Measurements from ENCODE around the gene POU3F1. TPM values are rescaled to one million over a fixed set of nuclear protein-coding genes. Genes with fewer than 3 reads are reported as not detected.

Gene POU3F1
- total RNA-seq, 4 donors from 2014 or later, result 0.20 TPM; not detected in 3

DNA sequence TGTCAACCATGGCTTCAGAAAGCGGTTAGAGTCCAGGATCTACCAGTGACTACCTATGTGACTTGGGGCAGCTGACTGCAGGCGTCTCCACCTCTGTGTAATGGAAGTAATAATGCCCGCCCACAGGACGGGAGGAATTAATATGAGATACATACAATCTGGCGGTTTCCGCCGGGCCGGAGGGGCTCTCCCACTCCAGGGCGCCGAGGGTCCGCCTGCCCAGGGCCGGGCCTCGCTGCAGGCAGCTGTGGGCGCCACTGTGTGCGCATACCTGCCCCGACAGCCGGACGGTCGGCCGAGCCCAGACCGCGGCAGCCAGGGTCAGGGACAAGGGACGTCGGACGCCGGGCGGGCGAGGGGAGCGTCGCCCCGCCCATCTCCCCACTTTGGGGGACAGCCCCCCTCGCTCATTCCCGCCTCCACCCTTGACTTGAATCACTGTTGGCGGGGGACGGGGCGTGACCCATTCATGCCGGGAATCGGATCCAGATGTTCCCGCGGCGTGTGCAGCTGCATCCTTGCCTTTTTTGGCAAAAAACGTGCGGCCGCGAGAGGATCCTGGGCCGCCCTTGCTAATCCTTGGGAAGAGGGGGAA lies 50.7 kb downstream of the POU3F1 start:
- H3K4me1 ChIP-seq, result peaks cover under 1 to 66% (median 34%) of the 10 kb centered on the region in 3 donors
- 1 to 2% methylated on average over 7 to 12 of the region's 46 CpGs for WGBS, 2 donors (ENCODE audit: low coverage in 1 of 2)
- H3K36me3 ChIP-seq, result peaks cover 0 to 19% of the 10 kb centered on the region in 2 donors
- H3K27ac ChIP-seq, result peak overlapping the region; percentile 83 to 95 (median 92)
- peak; percentile 94 for TF ChIP-seq POLR2AphosphoS5 (IDR thresholded peaks at IDR 0.05)
- peak in 1 of 4 experiments; percentile 10 for TF ChIP-seq CTCF (IDR thresholded peaks at IDR 0.05)
- peak; percentile 25 to 39 for TF ChIP-seq POLR2A (IDR thresholded peaks at IDR 0.05)
- TF ChIP-seq EP300 (IDR thresholded peaks at IDR 0.05), result no peak
- H3K4me3 ChIP-seq, result peak overlapping the region; percentile 48 to 62
- peak; percentile 74 for ATAC-seq
- H3K9me3 ChIP-seq, result no peaks in the 10 kb centered on the region
- H3K27me3 ChIP-seq, result no peaks in the 10 kb centered on the region

DNA sequence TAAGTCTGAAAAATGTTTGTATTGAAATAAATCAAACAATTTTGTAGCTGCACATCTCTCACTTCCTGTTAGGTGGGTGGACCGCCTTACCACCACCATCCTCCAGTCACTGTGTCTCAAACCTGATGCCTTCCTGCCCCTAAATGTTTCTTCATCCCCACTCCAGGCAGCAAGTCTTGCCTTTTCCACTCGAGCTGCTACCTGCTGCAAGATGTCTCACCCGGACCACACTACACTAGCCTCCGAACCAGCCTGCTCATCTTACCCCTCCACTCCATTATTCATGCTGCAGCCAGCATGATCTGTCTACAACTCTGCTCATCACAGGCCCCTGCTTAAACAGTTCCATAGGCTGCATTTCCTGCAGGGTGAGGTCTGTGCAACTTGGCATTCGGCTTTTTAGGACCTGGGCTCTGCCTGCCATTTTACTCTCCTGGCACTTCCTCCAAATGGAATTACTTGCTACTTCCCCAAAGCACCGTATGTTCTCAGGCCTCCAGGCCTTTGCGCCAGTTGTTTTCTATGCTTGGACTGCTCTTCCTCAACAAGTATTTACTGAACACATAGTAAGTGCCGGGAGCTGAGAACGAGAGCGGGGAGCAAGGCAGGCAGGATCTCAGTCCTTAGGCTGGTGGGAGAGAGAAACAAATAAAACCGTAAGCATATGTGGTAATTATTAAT lies 51.6 kb downstream of the POU3F1 start:
- no peak for TF ChIP-seq EP300 (IDR thresholded peaks at IDR 0.05)
- no peak for TF ChIP-seq CTCF (IDR thresholded peaks at IDR 0.05)
- TF ChIP-seq POLR2AphosphoS5 (IDR thresholded peaks at IDR 0.05), result no peak
- TF ChIP-seq POLR2A (IDR thresholded peaks at IDR 0.05), result no peak
- H3K27ac ChIP-seq, result peak overlapping the region; percentile 83 to 95 (median 92)
- peaks cover 0 to 19% of the 10 kb centered on the region in 2 donors for H3K36me3 ChIP-seq
- H3K4me1 ChIP-seq, result peaks cover 0 to 65% (median 26%) of the 10 kb centered on the region in 3 donors
- no peaks in the 10 kb centered on the region for H3K27me3 ChIP-seq
- no peaks in the 10 kb centered on the region for H3K9me3 ChIP-seq
- 28 to 38% methylated on average over 5 to 11 of the region's 11 CpGs for WGBS, 2 donors (ENCODE audit: low coverage in 1 of 2)
- no peak for ATAC-seq
- peak overlapping the region in 1 of 2 donors; percentile 62 for H3K4me3 ChIP-seq

Small RNAs within 50 kb of the gene (small RNA-seq; reads per million reads assigned to genes)
- gene MIR3659, result 0 reads per million in 4 donors

Other genes starting within 250 kb of the POU3F1 start
- 10 to 100 TPM; 53.7 to 73.0 (median 62.5) TPM for gene C1orf122, start 239.0 kb downstream of the POU3F1 start, total RNA-seq
- 10 to 100 TPM; 13.6 to 16.9 (median 15.4) TPM for gene YRDC, start 238.6 kb downstream of the POU3F1 start, total RNA-seq
- gene MTF1, start 187.2 kb downstream of the POU3F1 start, total RNA-seq, result 1 to 10 TPM; 3.8 to 7.6 (median 5.4) TPM
- gene INPP5B, start 99.7 kb downstream of the POU3F1 start, total RNA-seq, result 10 to 100 TPM; 32.6 to 80.8 (median 37.7) TPM
- 10 to 100 TPM; 44.0 to 61.9 (median 50.9) TPM for gene SF3A3, start 56.8 kb downstream of the POU3F1 start, total RNA-seq
- gene FHL3, start 41.3 kb downstream of the POU3F1 start, total RNA-seq, result 10 to 100 TPM; 25.8 to 58.4 (median 30.6) TPM
- 10 to 100 TPM; 50.7 to 79.2 (median 59.8) TPM for gene UTP11, start 34.1 kb downstream of the POU3F1 start, total RNA-seq

All from gastroesophageal sphincter (tissue), 4 donors.